HL-60/S4 (cell line): ENCODE data around the gene NR1H4.

ENCODE experiments used
- in situ Hi-C: fragments of 300-500 bp; cut with MboI; formaldehyde crosslinking; loops from 2 replicates; pipeline ENCODE4 v1.14.3; 2022; ENCODE audit warnings: low sequenced_read_pairs

Gene NR1H4

GRCh38 chr12:100508751-100509150 is 35.1 kb downstream of the NR1H4 start:
- in situ Hi-C loops, result no loop called here

- in situ Hi-C loops, result no loop called here
These were observed 39.0 kb downstream of the NR1H4 start for GRCh38 chr12:100512692-100513091.

- in situ Hi-C loops, result no loop called here
These were observed 42.3 kb downstream of the NR1H4 start for GRCh38 chr12:100515968-100516367.

GRCh38 chr12:100518376-100518775 is 44.7 kb downstream of the NR1H4 start:
- in situ Hi-C loops, result no loop called here

- in situ Hi-C loops, result no loop called here
These were observed 46.5 kb downstream of the NR1H4 start for GRCh38 chr12:100520048-100520769.

- in situ Hi-C loops, result no loop called here
These were observed 48.3 kb downstream of the NR1H4 start for GRCh38 chr12:100521958-100522357.

GRCh38 chr12:100528034-100528433 is 54.4 kb downstream of the NR1H4 start:
- in situ Hi-C loops, result no loop called here

GRCh38 chr12:100528471-100529127 is 54.9 kb downstream of the NR1H4 start:
- in situ Hi-C loops, result no loop called here

- in situ Hi-C loops, result no loop called here
These were observed 56.2 kb downstream of the NR1H4 start for GRCh38 chr12:100529756-100530350.

GRCh38 chr12:100533376-100533775 is 59.7 kb downstream of the NR1H4 start:
- in situ Hi-C loops, result no loop called here

GRCh38 chr12:100534625-100535227 is 61.1 kb downstream of the NR1H4 start:
- in situ Hi-C loops, result no loop called here

- in situ Hi-C loops, result no loop called here
These were observed 65.5 kb downstream of the NR1H4 start for GRCh38 chr12:100539202-100539601.

GRCh38 chr12:100544165-100544564 is 70.5 kb downstream of the NR1H4 start:
- in situ Hi-C loops, result no loop called here

- in situ Hi-C loops, result no loop called here
These were observed 71.4 kb downstream of the NR1H4 start for GRCh38 chr12:100545092-100545491.

GRCh38 chr12:100553936-100554335 is 80.3 kb downstream of the NR1H4 start:
- in situ Hi-C loops, result loop anchor here (25.0 kb wide), 1 partner anchor 317 kb away; no protein-coding TSS in a partner anchor

- in situ Hi-C loops, result loop anchor here (25.0 kb wide), 1 partner anchor 317 kb away; no protein-coding TSS in a partner anchor
These were observed 81.0 kb downstream of the NR1H4 start for GRCh38 chr12:100554608-100555077.

GRCh38 chr12:100555722-100556121 is 82.1 kb downstream of the NR1H4 start:
- in situ Hi-C loops, result loop anchor here (25.0 kb wide), 1 partner anchor 318 kb away; no protein-coding TSS in a partner anchor

GRCh38 chr12:100557357-100557756 is 83.7 kb downstream of the NR1H4 start:
- in situ Hi-C loops, result loop anchor here (25.0 kb wide), 1 partner anchor 320 kb away; no protein-coding TSS in a partner anchor

GRCh38 chr12:100559261-100559660 is 85.6 kb downstream of the NR1H4 start:
- in situ Hi-C loops, result loop anchor here (25.0 kb wide), 1 partner anchor 322 kb away; no protein-coding TSS in a partner anchor

GRCh38 chr12:100564090-100564489 is 90.4 kb downstream of the NR1H4 start:
- in situ Hi-C loops, result loop anchor here (25.0 kb wide), 1 partner anchor 327 kb away; no protein-coding TSS in a partner anchor

- in situ Hi-C loops, result loop anchor here (25.0 kb wide), 1 partner anchor 328 kb away; no protein-coding TSS in a partner anchor
These were observed 91.3 kb downstream of the NR1H4 start for GRCh38 chr12:100564905-100565467.
